Measurements from ENCODE around the gene CACNA1S. TPM values are rescaled to one million over a fixed set of nuclear protein-coding genes. Genes with fewer than 3 reads are reported as not detected.

CACNA1S gene
- total RNA-seq, 1 donor from 2014 or later, result not detected

GRCh38 chr1:200990114-200990513 is 122.1 kb downstream of the CACNA1S start:
- Mint-ChIP-seq H3K27me3 (ENCODE audit: low read depth, unreplicated experiment) (peaks cover 2% of the 10 kb centered on the region), H3K36me3 (ENCODE audit: low read depth, unreplicated experiment) (peaks cover 15% of the 10 kb centered on the region), H3K4me3 (ENCODE audit: unreplicated experiment) (no peak overlapping the region), H3K4me1 (ENCODE audit: low read depth, unreplicated experiment) (no peaks in the 10 kb centered on the region), H3K9me3 (ENCODE audit: unreplicated experiment) (no peaks in the 10 kb centered on the region), H3K27ac (ENCODE audit: unreplicated experiment) (no peak overlapping the region)
- Histone ChIP-seq H3K4me1 (ENCODE audit: insufficient read depth, low read length) (no peaks in the 10 kb centered on the region), H3K4me3 (ENCODE audit: insufficient read depth, low read depth, low read length) (no peak overlapping the region), H3K9ac (ENCODE audit: low read length) (no peak overlapping the region), H3K27me3 (ENCODE audit: insufficient read depth, low read length) (no peaks in the 10 kb centered on the region), H2AFZ (ENCODE audit: low read depth, low read length) (no peak overlapping the region), H3K36me3 (ENCODE audit: insufficient read depth, low read length) (no peaks in the 10 kb centered on the region), H3K27ac (ENCODE audit: low read depth, low read length) (no peak overlapping the region), H3K4me2 (ENCODE audit: low read length) (no peak overlapping the region), H3K9me3 (ENCODE audit: insufficient read depth, low read depth, low read length) (no peaks in the 10 kb centered on the region), H4K20me1 (ENCODE audit: insufficient read depth, low read length) (no peaks in the 10 kb centered on the region), H3K79me2 (ENCODE audit: insufficient read depth, low read length) (no peaks in the 10 kb centered on the region)
- FAIRE-seq (no peak), DNase-seq (ENCODE audit: low read depth) (no peak)
- TF ChIP-seq CTCF (IDR thresholded peaks at IDR 0.05; ENCODE audit: insufficient read depth, low read depth, low read length) (no peak), EZH2 (IDR thresholded peaks at IDR 0.05; ENCODE audit: insufficient read depth, low read length) (no peak)

Other genes starting within 250 kb of the CACNA1S start
- gene GPR25, start 239.4 kb downstream of the CACNA1S start, total RNA-seq, result not detected in 2 replicates
- 9.5 and 10.3 TPM in 2 replicates for gene INAVA, start 217.5 kb downstream of the CACNA1S start, total RNA-seq
- gene KIF21B, start 88.7 kb downstream of the CACNA1S start, total RNA-seq, result 4.7 and 5.6 TPM in 2 replicates
- gene ASCL5, start 14.8 kb upstream of the CACNA1S start, total RNA-seq, result not detected in 2 replicates
- 87.8 and 88.1 TPM in 2 replicates for gene TMEM9, start 42.0 kb upstream of the CACNA1S start, total RNA-seq
- 0.02 TPM in 1 of 2 replicates, not detected in the other for gene IGFN1, start 78.4 kb upstream of the CACNA1S start, total RNA-seq
- gene PKP1, start 171.1 kb upstream of the CACNA1S start, total RNA-seq, result 0.07 and 0.22 TPM in 2 replicates

Measured in astrocyte (in vitro differentiated cells and primary cell).